K562 (cell line): ENCODE data around the gene GABARAPL2. TPM values are rescaled to one million over a fixed set of nuclear protein-coding genes. Genes with fewer than 3 reads are reported as not detected.
A peak's percentile ranks its signal among the peaks of the same experiment; 100 is the strongest.

Experiments used
- ATF1 ChIP-seq, 2 experiments: fragments of 450-650 bp in 1 of 2; IDR thresholded peaks; 2 replicates each; pipeline ENCODE4 v1.6.1; 2016; ENCODE audit warnings: missing compliant biosample characterization in 1 of 2, missing genetic modification characterization in 1 of 2
- CEBPB ChIP-seq: fragments of 450-650 bp; IDR thresholded peaks from 2 replicates; pipeline ENCODE4 v1.6.1; 2016; ENCODE audit warnings: missing genetic modification characterization, missing compliant biosample characterization
- CREBBP ChIP-seq: IDR thresholded peaks from one replicate; pipeline ENCODE4 v1.6.1; 2012; ENCODE audit warnings: low read depth, mild to moderate bottlenecking, control low read depth, inconsistent platforms, low read length
- E2F4 ChIP-seq: sonication (generic); formaldehyde crosslinking; IDR thresholded peaks from 2 replicates; pipeline ENCODE4 v1.8.0; 2022; ENCODE audit warnings: mild to moderate bottlenecking, low read depth, missing genetic modification reagents
- E2F5 ChIP-seq: sonication (generic); formaldehyde crosslinking; IDR thresholded peaks from 2 replicates; pipeline ENCODE4 v1.8.0; 2022; ENCODE audit warnings: mild to moderate bottlenecking, missing genetic modification reagents
- ESRRA ChIP-seq: fragments of 450-650 bp; IDR thresholded peaks from 2 replicates; pipeline ENCODE4 v1.6.1; 2014; ENCODE audit warnings: low read depth, mild to moderate bottlenecking, moderate library complexity, borderline replicate concordance
- FOXA3 ChIP-seq, 2 experiments: fragments of 450-650 bp in 1 of 2; sonication (generic) in 1 of 2; formaldehyde crosslinking; IDR thresholded peaks in 1 of 2; conservative IDR thresholded peaks in 1 of 2; 2 replicates each; pipeline versions ENCODE4 v1.4.0 to v1.8.0; 2020 to 2022; ENCODE audit warnings: mild to moderate bottlenecking in 2 of 2, missing genetic modification reagents in 1 of 2
- HCFC1 ChIP-seq: IDR thresholded peaks from 2 replicates; pipeline ENCODE4 v1.6.1; 2012; ENCODE audit warnings: low read depth, low read length, improper control_type of control experiment
- HMGN3 ChIP-seq: IDR thresholded peaks from 2 replicates; pipeline ENCODE4 v1.6.1; 2011; ENCODE audit warnings: borderline replicate concordance, low read depth, mild to moderate bottlenecking, mixed read lengths, low read length; ENCODE audit not compliant: insufficient read length; ENCODE audit errors: extremely low read depth
- NFYB ChIP-seq: IDR thresholded peaks from 2 replicates; pipeline ENCODE4 v1.6.1; 2011; ENCODE audit warnings: mild to moderate bottlenecking, moderate library complexity; ENCODE audit not compliant: insufficient read length; ENCODE audit errors: extremely low read depth
- NRF1 ChIP-seq, 2 experiments: fragments of 450-650 bp; IDR thresholded peaks in 1 of 2; conservative IDR thresholded peaks in 1 of 2; 2 replicates each; pipeline ENCODE4 v1.6.1; 2014; ENCODE audit warnings: mild to moderate bottlenecking in 2 of 2
- PKNOX1 ChIP-seq: fragments of 450-650 bp; IDR thresholded peaks from 2 replicates; pipeline ENCODE4 v1.6.1; 2016
- POLR2G ChIP-seq: fragments of 200-400 bp; formaldehyde crosslinking; IDR thresholded peaks from 2 replicates; pipeline ENCODE4 v1.6.1; 2017; ENCODE audit warnings: low read depth, mild to moderate bottlenecking, antibody characterized with exemption, low read length, moderate library complexity
- POLR3A ChIP-seq: IDR thresholded peaks from 2 replicates; pipeline ENCODE4 v1.6.1; 2011; ENCODE audit warnings: borderline replicate concordance, mild to moderate bottlenecking, moderate library complexity; ENCODE audit not compliant: insufficient read length, insufficient read depth; ENCODE audit errors: extremely low read depth
- RAD51 ChIP-seq: fragments of 450-650 bp; IDR thresholded peaks from 2 replicates; pipeline ENCODE4 v1.7.1; 2016; ENCODE audit warnings: low read depth, mild to moderate bottlenecking, borderline replicate concordance
- SETDB1 ChIP-seq: IDR thresholded peaks from one replicate; pipeline ENCODE4 v1.6.1; 2012; ENCODE audit warnings: low read length, control low read depth, inconsistent platforms
- SMARCE1 ChIP-seq: fragments of 450-650 bp; IDR thresholded peaks from 2 replicates; pipeline ENCODE4 v1.7.1; 2016; ENCODE audit warnings: mild to moderate bottlenecking
- SNAPC5 ChIP-seq: fragments of 250-450 bp; sonication (Bioruptor Pico); IDR thresholded peaks from 2 replicates; pipeline ENCODE4 v1.8.0; 2021; ENCODE audit warnings: moderate library complexity, mild to moderate bottlenecking, inconsistent platforms
- TOE1 ChIP-seq, 2 experiments: fragments of 450-650 bp in 1 of 2; sonication (generic) in 1 of 2; formaldehyde crosslinking in 1 of 2; IDR thresholded peaks; 2 replicates each; pipeline versions ENCODE4 v1.7.1 to v1.8.0; 2016 to 2022; ENCODE audit warnings: borderline replicate concordance in 2 of 2, mild to moderate bottlenecking in 2 of 2, antibody characterized with exemption in 1 of 2, inconsistent platforms in 1 of 2, low read depth in 1 of 2, missing genetic modification reagents in 1 of 2, moderate library complexity in 1 of 2
- ZNF175 ChIP-seq: fragments of 200-800 bp; sonication (Bioruptor generic); IDR thresholded peaks from 2 replicates; pipeline ENCODE4 v1.6.1; 2016; ENCODE audit warnings: low read depth, mild to moderate bottlenecking, missing genetic modification characterization, missing compliant biosample characterization
- ZNF263 ChIP-seq: sonication (generic); formaldehyde crosslinking; IDR thresholded peaks from 2 replicates; pipeline ENCODE4 v1.8.0; 2022; ENCODE audit warnings: mild to moderate bottlenecking, missing genetic modification reagents, borderline replicate concordance
- ZNF408 ChIP-seq: fragments of 250-450 bp; sonication (Bioruptor Pico); IDR thresholded peaks from 2 replicates; pipeline ENCODE4 v1.4.0; 2020; ENCODE audit warnings: low read depth, mild to moderate bottlenecking, moderate library complexity
- ZNF740 ChIP-seq, 3 experiments: fragments of 200-800 bp in 1 of 3; sonication (Bioruptor generic) in 1 of 3; sonication (generic) in 1 of 3; formaldehyde crosslinking in 1 of 3; IDR thresholded peaks; 2 replicates each; pipeline versions ENCODE4 v1.6.1 to v1.8.0; 2016 to 2022; ENCODE audit warnings: mild to moderate bottlenecking in 2 of 3, missing compliant biosample characterization in 2 of 3, missing genetic modification characterization in 2 of 3, missing genetic modification reagents in 1 of 3
- polyA plus RNA-seq, 8 experiments: library from polyadenylated mRNA; depleted of rRNA in 4 of 8; stranded (reverse) in 5 of 8; unstranded in 3 of 8; fragments of >200 nt; fragmentation: Nextera tagmentation in 2 of 8; fragmentation: Illumina TruSeq in 1 of 8; extraction: Ambion mirVana in 2 of 8; extraction: Trizol in 1 of 8; gene quantifications; 2 replicates each; pipeline versions ENCODE4 v1.2.1 to v1.2.3, GENCODE V29; 2011 to 2014; ENCODE audit warnings: inconsistent platforms in 1 of 8, missing spikeins in 1 of 8
- total RNA-seq, 7 experiments: library from RNA; depleted of rRNA in 6 of 7; stranded (reverse); fragments of >200 nt in 6 of 7; fragmentation: Illumina TruSeq in 2 of 7; extraction: Trizol in 2 of 7; gene quantifications; 2 replicates each; pipeline versions ENCODE4 v1.2.1 to v1.2.3, GENCODE V29; 2011 to 2021; ENCODE audit warnings: low replicate concordance in 1 of 7

The GABARAPL2 gene
- total and polyA plus RNA-seq, 9 of the 15 experiments (the other 6 are each of a cell fraction or from before 2014, with no cell fraction given) = 42.1 to 288 (median 91.8) TPM

- TF ChIP-seq SNAPC5 (CRISPR knock-in tag) (no peak), ZNF408 (CRISPR knock-in tag) (no peak), CREBBP (no peak), PKNOX1 (no peak), ZNF740 (CRISPR knock-in tag; IDR thresholded peaks at IDR 0.05) (no peak), ZNF740 (tag; IDR thresholded peaks at IDR 0.05) (no peak), NFYB (no peak), POLR2G (no peak), ATF1 (CRISPR knock-in tag; IDR thresholded peaks at IDR 0.05) (no peak), ATF1 (tag; IDR thresholded peaks at IDR 0.05) (peak; percentile 42), SETDB1 (no peak), HMGN3 (no peak), ESRRA (no peak), E2F4 (CRISPR knock-in tag) (no peak), NRF1 (conservative IDR thresholded peaks at IDR 0.05 in 1 of 2, IDR thresholded peaks at IDR 0.05 in 1 of 2) (no peak), CEBPB (tag) (no peak), POLR3A (no peak), HCFC1 (no peak), SMARCE1 (peak; percentile 87), FOXA3 (CRISPR knock-in tag; conservative IDR thresholded peaks at IDR 0.05 in 1 of 2, IDR thresholded peaks at IDR 0.05 in 1 of 2) (no peak), ZNF175 (CRISPR knock-in tag) (no peak), ZNF263 (CRISPR knock-in tag) (no peak), RAD51 (no peak), E2F5 (CRISPR knock-in tag) (no peak), TOE1 (IDR thresholded peaks at IDR 0.05; ENCODE audit: borderline replicate concordance) (no peak), TOE1 (CRISPR knock-in tag; IDR thresholded peaks at IDR 0.05; ENCODE audit: borderline replicate concordance, low read depth) (no peak)
Observed at GRCh38 chr16:75621170-75621477, 54.9 kb downstream of the GABARAPL2 start (continued).
